K562 (cell line): Measurements from ENCODE around the gene FAM174C. TPM values are rescaled to one million over a fixed set of nuclear protein-coding genes. Genes with fewer than 3 reads are reported as not detected.

Experiments used
- IFI16 ChIP-seq: fragments of 250-450 bp; sonication (Bioruptor Pico); IDR thresholded peaks from 2 replicates; pipeline ENCODE4 v2.1.2; 2022; ENCODE audit warnings: mild to moderate bottlenecking, inconsistent platforms
- KAT2B ChIP-seq: IDR thresholded peaks from one replicate; pipeline ENCODE4 v1.6.1; 2012; ENCODE audit warnings: low read depth, mild to moderate bottlenecking, control low read depth, inconsistent platforms, low read length, moderate library complexity
- KDM5B ChIP-seq: fragments of 200-600 bp; sonication (generic); IDR thresholded peaks from 2 replicates; pipeline ENCODE4 v1.6.1; 2012; ENCODE audit warnings: low read depth, mild to moderate bottlenecking, moderate library complexity, low read length, control low read depth, inconsistent platforms; ENCODE audit not compliant: insufficient replicate concordance
- MAX ChIP-seq: sonication (generic); formaldehyde crosslinking; IDR thresholded peaks from 2 replicates; pipeline ENCODE4 v1.9.0; 2022; ENCODE audit warnings: mild to moderate bottlenecking, missing genetic modification reagents
- NFYB ChIP-seq: IDR thresholded peaks from 2 replicates; pipeline ENCODE4 v1.6.1; 2011; ENCODE audit warnings: mild to moderate bottlenecking, moderate library complexity; ENCODE audit not compliant: insufficient read length; ENCODE audit errors: extremely low read depth
- PHF8 ChIP-seq: fragments of 200-600 bp; sonication (generic); IDR thresholded peaks from 2 replicates; pipeline ENCODE4 v1.6.1; 2012; ENCODE audit warnings: mixed run types, mild to moderate bottlenecking, inconsistent platforms, low read length, moderate library complexity, borderline replicate concordance
- POLR2AphosphoS2 ChIP-seq: IDR thresholded peaks from 2 replicates; pipeline ENCODE4 v1.6.1; 2012; ENCODE audit warnings: low read length, improper control_type of control experiment
- POLR3A ChIP-seq: IDR thresholded peaks from 2 replicates; pipeline ENCODE4 v1.6.1; 2011; ENCODE audit warnings: borderline replicate concordance, mild to moderate bottlenecking, moderate library complexity; ENCODE audit not compliant: insufficient read length, insufficient read depth; ENCODE audit errors: extremely low read depth
- PPARD ChIP-seq: fragments of 250-450 bp; sonication (Bioruptor Pico); IDR thresholded peaks from 2 replicates; pipeline ENCODE4 v1.8.0; 2022; ENCODE audit warnings: inconsistent platforms, mild to moderate bottlenecking, moderate library complexity
- SAP30 ChIP-seq: fragments of 200-600 bp; sonication (generic); IDR thresholded peaks from 2 replicates; pipeline ENCODE4 v1.6.1; 2012; ENCODE audit warnings: borderline replicate concordance, low read depth, mild to moderate bottlenecking, moderate library complexity, low read length, control low read depth, inconsistent platforms; ENCODE audit not compliant: insufficient read depth, poor library complexity, severe bottlenecking
- TCF7 ChIP-seq: sonication (generic); IDR thresholded peaks from 2 replicates; pipeline ENCODE4 v1.6.1; 2016; ENCODE audit warnings: antibody characterized with exemption, borderline replicate concordance
- ZKSCAN1 ChIP-seq: fragments of 150-350 bp; IDR thresholded peaks from 2 replicates; pipeline ENCODE4 v1.6.1; 2016; ENCODE audit warnings: low read depth, low read length
- ZNF23 ChIP-seq: fragments of 250-450 bp; sonication (Bioruptor Pico); IDR thresholded peaks from 2 replicates; pipeline ENCODE4 v1.4.0; 2020; ENCODE audit warnings: mild to moderate bottlenecking
- ZNF431 ChIP-seq: sonication (generic); formaldehyde crosslinking; IDR thresholded peaks from 2 replicates; pipeline ENCODE4 v1.8.0; 2022; ENCODE audit warnings: mild to moderate bottlenecking, missing genetic modification reagents
- polyA plus RNA-seq, 8 experiments: library from polyadenylated mRNA; depleted of rRNA in 4 of 8; stranded (reverse) in 5 of 8; unstranded in 3 of 8; fragments of >200 nt; fragmentation: Nextera tagmentation in 2 of 8; fragmentation: Illumina TruSeq in 1 of 8; extraction: Ambion mirVana in 2 of 8; extraction: Trizol in 1 of 8; gene quantifications; 2 replicates each; pipeline versions ENCODE4 v1.2.1 to v1.2.3, GENCODE V29; 2011 to 2014; ENCODE audit warnings: inconsistent platforms in 1 of 8, missing spikeins in 1 of 8
- total RNA-seq, 7 experiments: library from RNA; depleted of rRNA in 6 of 7; stranded (reverse); fragments of >200 nt in 6 of 7; fragmentation: Illumina TruSeq in 2 of 7; extraction: Trizol in 2 of 7; gene quantifications; 2 replicates each; pipeline versions ENCODE4 v1.2.1 to v1.2.3, GENCODE V29; 2011 to 2021; ENCODE audit warnings: low replicate concordance in 1 of 7
- TF ChIP-seq, protein P1 (sequence below): sonication (generic); formaldehyde crosslinking; IDR thresholded peaks from 2 replicates; pipeline ENCODE4 v1.8.1; 2023; ENCODE audit warnings: mild to moderate bottlenecking, missing genetic modification reagents
- TF ChIP-seq, protein P2 (sequence below): IDR thresholded peaks from 2 replicates; pipeline ENCODE4 v1.6.1; 2016; ENCODE audit warnings: missing genetic modification characterization, missing compliant biosample characterization

Gene FAM174C
- total and polyA plus RNA-seq, 9 of the 15 experiments (the other 6 are each of a cell fraction or from before 2014, with no cell fraction given), result 0.66 to 89.6 (median 20.3) TPM

- no peak for TF ChIP-seq ZKSCAN1
- no peak for TF ChIP-seq ZNF431 (CRISPR knock-in tag)
- TF ChIP-seq KAT2B, result no peak
- TF ChIP-seq ZNF23 (CRISPR knock-in tag), result no peak
- peak; percentile 6 for TF ChIP-seq SAP30
- TF ChIP-seq, protein P1, sequence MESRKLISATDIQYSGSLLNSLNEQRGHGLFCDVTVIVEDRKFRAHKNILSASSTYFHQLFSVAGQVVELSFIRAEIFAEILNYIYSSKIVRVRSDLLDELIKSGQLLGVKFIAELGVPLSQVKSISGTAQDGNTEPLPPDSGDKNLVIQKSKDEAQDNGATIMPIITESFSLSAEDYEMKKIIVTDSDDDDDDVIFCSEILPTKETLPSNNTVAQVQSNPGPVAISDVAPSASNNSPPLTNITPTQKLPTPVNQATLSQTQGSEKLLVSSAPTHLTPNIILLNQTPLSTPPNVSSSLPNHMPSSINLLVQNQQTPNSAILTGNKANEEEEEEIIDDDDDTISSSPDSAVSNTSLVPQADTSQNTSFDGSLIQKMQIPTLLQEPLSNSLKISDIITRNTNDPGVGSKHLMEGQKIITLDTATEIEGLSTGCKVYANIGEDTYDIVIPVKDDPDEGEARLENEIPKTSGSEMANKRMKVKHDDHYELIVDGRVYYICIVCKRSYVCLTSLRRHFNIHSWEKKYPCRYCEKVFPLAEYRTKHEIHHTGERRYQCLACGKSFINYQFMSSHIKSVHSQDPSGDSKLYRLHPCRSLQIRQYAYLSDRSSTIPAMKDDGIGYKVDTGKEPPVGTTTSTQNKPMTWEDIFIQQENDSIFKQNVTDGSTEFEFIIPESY (CRISPR knock-in tag), result no peak
- no peak for TF ChIP-seq IFI16
- TF ChIP-seq NFYB, result no peak
- peak; percentile 21 for TF ChIP-seq KDM5B
- peak; percentile 69; the same call in 1 of the 2 replicates for TF ChIP-seq POLR2AphosphoS2
- TF ChIP-seq TCF7, result no peak
- no peak for TF ChIP-seq PPARD (CRISPR knock-in tag)
- TF ChIP-seq, protein P2, sequence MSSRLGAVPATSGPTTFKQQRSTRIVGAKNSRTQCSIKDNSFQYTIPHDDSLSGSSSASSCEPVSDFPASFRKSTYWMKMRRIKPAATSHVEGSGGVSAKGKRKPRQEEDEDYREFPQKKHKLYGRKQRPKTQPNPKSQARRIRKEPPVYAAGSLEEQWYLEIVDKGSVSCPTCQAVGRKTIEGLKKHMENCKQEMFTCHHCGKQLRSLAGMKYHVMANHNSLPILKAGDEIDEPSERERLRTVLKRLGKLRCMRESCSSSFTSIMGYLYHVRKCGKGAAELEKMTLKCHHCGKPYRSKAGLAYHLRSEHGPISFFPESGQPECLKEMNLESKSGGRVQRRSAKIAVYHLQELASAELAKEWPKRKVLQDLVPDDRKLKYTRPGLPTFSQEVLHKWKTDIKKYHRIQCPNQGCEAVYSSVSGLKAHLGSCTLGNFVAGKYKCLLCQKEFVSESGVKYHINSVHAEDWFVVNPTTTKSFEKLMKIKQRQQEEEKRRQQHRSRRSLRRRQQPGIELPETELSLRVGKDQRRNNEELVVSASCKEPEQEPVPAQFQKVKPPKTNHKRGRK (tag), result no peak
- no peak for TF ChIP-seq PHF8
- TF ChIP-seq POLR3A, result no peak
- 0 out of 2 replicates have a peak, but pooled peaks have one; percentile 21 for TF ChIP-seq MAX
Observed at GRCh38 chr19:1245494-1246264, 29.7 kb upstream of the FAM174C start (continued).
